Limb (tissue), 2 donors: ENCODE results near the gene FSIP2.
"Not testable (repeated sequence)": the region's sequence is repeated elsewhere in the genome, so short reads cannot be mapped to it uniquely, and the experiment has no call there.

Experiments
- DNase-seq, 2 donors: peaks; one replicate each; pipeline ENCODE4 v3.0.0-alpha.2; 2016; ENCODE audit errors: extremely low spot score in 2 of 2

Gene FSIP2

GRCh38 chr2:185796758-185797157 lies 58.2 kb downstream of the FSIP2 start:
- no peak for DNase-seq

- DNase-seq, result no peak
Observed at GRCh38 chr2:185802926-185803325, 64.3 kb downstream of the FSIP2 start.

GRCh38 chr2:185806783-185807182 lies 68.2 kb downstream of the FSIP2 start:
- DNase-seq, result no peak

GRCh38 chr2:185807351-185807750 lies 68.7 kb downstream of the FSIP2 start:
- no peak for DNase-seq

GRCh38 chr2:185811580-185811979 lies 73.0 kb downstream of the FSIP2 start:
- DNase-seq, result no peak

- DNase-seq, result no peak
Observed at GRCh38 chr2:185813707-185814106, 75.1 kb downstream of the FSIP2 start.

- no peak for DNase-seq
Observed at GRCh38 chr2:185817991-185818390, 79.4 kb downstream of the FSIP2 start.

GRCh38 chr2:185821467-185821866 lies 82.9 kb downstream of the FSIP2 start:
- no peak for DNase-seq

GRCh38 chr2:185823773-185824172 lies 85.2 kb downstream of the FSIP2 start:
- DNase-seq, result no peak

- DNase-seq, result no peak
Observed at GRCh38 chr2:185825557-185825956, 87.0 kb downstream of the FSIP2 start.

GRCh38 chr2:185828326-185828725 lies 89.7 kb downstream of the FSIP2 start:
- no peak for DNase-seq

- DNase-seq, result no peak
Observed at GRCh38 chr2:185833864-185834263, 95.3 kb downstream of the FSIP2 start.

- DNase-seq, result no peak
Observed at GRCh38 chr2:185835974-185836373, 97.4 kb downstream of the FSIP2 start.

- no peak for DNase-seq
Observed at GRCh38 chr2:185854885-185855284, 116.3 kb downstream of the FSIP2 start.

- DNase-seq, result no peak
Observed at GRCh38 chr2:185857691-185858090, 119.1 kb downstream of the FSIP2 start.

- no peak for DNase-seq
Observed at GRCh38 chr2:185859506-185859905, 120.9 kb downstream of the FSIP2 start.

GRCh38 chr2:185860321-185860720 lies 121.7 kb downstream of the FSIP2 start:
- DNase-seq, result no peak

- DNase-seq, result no peak
Observed at GRCh38 chr2:185862657-185863398, 124.2 kb downstream of the FSIP2 start.

- DNase-seq, result not testable (repeated sequence)
Observed at GRCh38 chr2:185864468-185865260, 126.1 kb downstream of the FSIP2 start.

- DNase-seq, result no peak
Observed at GRCh38 chr2:185875136-185875931, 136.7 kb downstream of the FSIP2 start.

GRCh38 chr2:185876234-185876633 lies 137.6 kb downstream of the FSIP2 start:
- no peak for DNase-seq

GRCh38 chr2:185880396-185880795 lies 141.8 kb downstream of the FSIP2 start:
- no peak for DNase-seq
